GM18499 (cell line): ENCODE results near the gene ACVR1.

Source experiments
- ATAC-seq: cut with Tn5 transposase; IDR thresholded peaks from one replicate; pipeline ENCODE4 v1.9.1; 2021; ENCODE audit warnings: moderate number of reproducible peaks; ENCODE audit not compliant: insufficient read depth, unreplicated experiment

Gene ACVR1

GRCh38 chr2:157803476-157803875 lies 72.7 kb downstream of the ACVR1 start:
- ATAC-seq, result no peak

GRCh38 chr2:157800838-157801495 lies 75.2 kb downstream of the ACVR1 start:
- no peak for ATAC-seq

DNA sequence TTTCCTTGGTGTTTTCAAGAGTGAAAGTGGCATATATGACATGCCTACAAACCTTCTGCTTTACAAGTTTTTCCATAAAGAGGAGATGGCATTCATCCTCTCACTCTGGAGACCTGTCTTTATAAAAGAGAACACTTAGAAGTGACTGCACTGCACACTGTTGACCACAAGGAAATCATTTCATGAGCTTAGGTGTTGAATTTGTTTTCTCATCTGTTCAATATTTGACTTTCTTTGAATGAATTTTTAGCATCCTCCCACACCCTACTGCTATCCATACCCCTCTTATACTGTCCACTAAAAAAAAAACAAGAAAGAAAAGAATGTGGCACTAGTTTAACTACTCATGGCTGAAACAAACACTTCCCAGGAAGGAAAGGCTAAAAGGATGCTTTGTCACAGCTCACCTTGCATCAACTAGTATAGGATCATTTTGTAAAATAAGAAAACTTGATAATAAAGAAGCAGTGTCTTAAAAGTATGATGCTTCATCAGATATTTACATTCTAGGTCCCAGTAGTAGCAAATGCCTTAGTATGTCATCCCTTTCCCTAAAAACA lies 83.0 kb downstream of the ACVR1 start:
- no peak for ATAC-seq

DNA sequence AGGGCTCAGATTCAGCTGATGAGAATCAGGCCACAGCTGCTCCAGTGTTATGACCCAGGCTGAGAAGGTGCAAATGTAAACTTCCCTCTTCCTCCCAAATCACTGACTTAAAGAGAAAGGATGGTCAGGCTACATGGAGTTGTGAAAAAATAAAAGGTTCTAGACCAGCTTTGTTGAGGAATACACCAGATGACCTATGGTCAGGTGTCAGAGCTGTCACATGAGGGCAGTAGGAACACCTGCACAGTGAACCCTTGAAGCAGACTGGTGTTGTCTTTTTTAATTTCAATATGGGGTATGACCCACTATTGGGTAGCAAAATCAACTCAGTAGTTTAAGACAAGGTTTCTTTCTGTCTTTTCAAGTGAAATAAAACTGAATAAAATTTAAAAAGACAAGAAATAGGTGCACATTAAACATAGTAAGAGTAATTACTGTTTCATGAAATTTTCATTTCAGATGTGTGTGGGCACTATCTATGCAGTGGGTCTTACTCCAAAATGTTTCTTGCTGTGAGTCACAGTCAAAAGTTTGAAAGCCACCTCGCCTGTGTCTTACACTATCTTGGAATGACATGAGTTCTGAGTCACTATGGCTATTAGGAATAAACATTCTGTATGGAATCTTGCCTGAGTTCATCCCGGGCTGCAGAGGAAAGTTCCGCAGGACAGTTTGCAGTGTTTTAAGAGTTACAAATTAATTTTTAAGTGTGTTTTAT lies 83.6 kb downstream of the ACVR1 start:
- no peak for ATAC-seq

GRCh38 chr2:157790780-157791179 lies 85.3 kb downstream of the ACVR1 start:
- ATAC-seq, result no peak

DNA sequence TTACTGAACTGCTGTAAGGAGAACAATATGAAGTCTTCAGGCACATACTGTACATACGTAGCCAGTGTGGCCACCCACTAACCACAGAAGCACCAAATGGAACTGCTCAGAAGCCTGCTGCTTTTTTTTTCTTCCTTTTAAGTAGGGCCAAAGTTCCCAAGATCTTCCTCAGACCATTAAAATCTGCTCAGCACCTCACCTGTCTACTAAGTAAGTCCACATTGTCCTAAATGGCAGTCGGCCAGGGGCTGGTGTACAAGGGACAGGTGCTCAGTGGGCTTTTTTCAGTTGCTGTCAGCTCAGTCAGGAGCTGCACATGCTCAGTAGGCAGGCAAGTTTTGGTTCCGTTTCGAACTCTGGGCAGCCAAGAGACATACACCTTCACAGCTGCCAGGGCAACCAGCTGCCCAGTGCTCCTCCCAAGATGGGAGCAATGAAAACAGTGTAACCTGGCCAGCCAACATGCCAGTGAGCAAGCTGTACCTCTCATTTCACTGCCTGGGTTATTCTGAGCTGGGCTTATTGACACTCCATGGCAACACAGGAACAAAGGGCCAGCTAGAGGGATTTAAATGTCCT lies 86.1 kb downstream of the ACVR1 start:
- no peak for ATAC-seq

- ATAC-seq, result no peak
These were observed 86.9 kb downstream of the ACVR1 start for GRCh38 chr2:157789256-157789655.

- ATAC-seq, result no peak
These were observed 87.9 kb downstream of the ACVR1 start for GRCh38 chr2:157788201-157788600.

- no peak for ATAC-seq
These were observed 88.7 kb downstream of the ACVR1 start for GRCh38 chr2:157787364-157787938.

DNA sequence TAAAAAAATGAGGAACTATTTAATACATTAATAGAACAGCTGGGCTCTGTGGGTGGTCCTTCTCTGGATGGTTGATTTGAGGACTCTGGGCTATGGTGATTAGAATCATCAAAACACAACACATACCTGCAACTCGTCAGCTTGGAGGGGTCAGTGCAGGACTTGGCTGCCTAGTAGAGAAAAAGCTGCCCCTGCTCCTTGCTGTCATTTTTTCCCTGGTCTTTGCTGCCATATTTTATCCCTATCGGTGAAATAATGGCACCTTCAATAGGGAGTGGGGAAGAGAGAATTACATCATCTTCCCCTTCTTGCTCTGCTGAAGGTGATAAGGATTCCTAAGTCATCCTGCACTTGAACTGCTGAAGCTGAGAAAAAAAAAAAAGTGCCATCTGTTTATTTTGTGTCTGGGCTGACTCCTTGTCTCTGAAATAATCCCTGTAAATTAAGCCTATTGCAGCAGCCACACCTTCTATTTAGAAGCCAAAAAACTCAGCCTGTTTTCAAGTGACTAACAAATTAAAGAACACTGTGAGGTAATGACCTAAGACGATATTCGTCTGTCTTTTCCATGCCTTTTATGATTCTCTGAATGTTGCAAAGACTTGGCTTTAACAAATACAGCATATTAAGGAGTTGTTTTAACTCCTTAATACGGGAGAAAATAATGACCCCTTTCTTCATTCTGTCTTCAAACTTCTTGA lies 89.3 kb downstream of the ACVR1 start:
- no peak for ATAC-seq

DNA sequence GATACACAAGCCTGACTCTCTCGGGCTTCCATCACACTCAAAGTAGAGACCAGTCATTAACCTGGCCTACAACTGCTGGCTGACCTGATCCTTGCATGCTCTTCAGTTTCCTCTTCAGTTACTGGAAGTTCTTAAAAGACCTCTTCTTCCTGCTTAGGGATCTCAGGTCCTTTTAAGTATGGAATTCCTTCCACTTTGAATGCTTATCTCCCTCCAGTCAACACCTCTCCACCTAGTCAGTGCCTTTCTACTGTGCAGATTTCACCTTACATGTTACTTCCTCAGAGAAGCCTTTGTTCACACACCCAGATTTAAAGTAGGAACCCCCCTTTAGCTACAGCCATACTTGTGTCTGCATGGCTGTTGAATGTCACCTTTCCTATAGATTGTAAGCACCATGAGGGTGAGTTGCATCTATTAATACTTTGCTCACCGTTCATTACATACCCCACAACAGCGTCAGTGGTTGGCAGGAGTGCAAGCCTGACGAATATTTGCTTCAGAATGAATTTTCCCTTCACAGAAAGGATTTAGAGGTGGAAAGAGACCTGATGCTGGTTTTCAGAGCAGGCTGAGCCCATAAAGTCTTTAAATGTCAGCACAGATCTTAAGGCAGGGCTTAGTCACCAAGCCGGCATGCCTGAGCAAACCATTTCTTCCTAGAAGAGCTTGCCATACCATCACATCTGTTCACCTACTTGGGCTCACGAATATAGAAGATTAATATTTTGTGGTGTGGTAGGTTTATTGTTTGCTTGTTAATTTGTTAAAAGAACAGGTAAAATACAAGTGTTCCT lies 90.1 kb downstream of the ACVR1 start:
- no peak for ATAC-seq

- ATAC-seq, result no peak
These were observed 90.9 kb downstream of the ACVR1 start for GRCh38 chr2:157785200-157785599.

DNA sequence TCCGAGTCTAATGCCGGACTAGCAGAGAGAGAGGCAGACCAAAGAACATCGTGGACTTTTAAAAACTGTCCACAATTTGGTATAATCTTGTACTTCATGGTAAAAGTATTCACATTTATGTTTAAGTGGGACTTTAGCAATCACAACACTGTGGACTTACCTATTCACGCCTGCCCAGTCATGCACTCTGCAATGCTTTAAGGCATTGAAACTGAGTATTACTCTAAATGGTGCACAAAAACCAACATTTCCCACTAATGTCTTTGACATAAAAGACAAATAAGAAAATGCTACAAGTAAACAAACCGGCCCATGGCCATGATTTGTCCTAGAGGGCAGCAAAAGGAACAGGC lies 91.3 kb downstream of the ACVR1 start:
- no peak for ATAC-seq

DNA sequence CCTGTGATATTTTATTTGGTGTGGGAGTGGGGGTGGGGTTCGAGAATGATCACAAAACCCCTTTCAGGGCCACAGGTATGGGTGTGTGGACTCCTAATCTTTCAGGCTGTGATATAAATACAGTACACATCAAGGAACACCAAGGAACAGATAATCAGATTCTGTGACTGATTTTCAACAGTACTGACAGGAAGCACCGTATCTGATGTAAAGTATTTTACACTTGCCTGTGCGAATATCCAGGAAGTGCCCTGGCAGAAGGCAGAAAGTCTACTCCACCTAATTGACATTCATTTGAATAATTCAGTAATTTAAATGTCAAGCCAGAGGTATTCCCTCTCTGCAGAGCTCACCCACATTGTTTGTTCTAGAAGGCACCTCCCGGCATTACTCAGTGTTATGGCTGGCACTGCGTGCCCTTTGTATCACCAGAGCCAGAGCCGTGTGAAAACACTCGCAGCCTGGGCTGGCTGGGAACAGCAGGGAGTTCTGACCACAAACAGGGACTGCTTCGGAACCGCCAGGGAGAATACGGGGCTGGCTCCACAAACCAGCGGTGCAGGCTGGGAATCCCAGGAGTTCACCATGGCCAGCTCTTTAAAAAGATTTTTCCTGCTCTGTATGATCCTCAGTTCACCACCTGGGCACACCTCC lies 91.8 kb downstream of the ACVR1 start:
- ATAC-seq, result no peak

- ATAC-seq, result no peak
These were observed 92.9 kb downstream of the ACVR1 start for GRCh38 chr2:157783245-157783644.

- no peak for ATAC-seq
These were observed 93.9 kb downstream of the ACVR1 start for GRCh38 chr2:157782057-157782845.

- ATAC-seq, result no peak
These were observed 95.9 kb downstream of the ACVR1 start for GRCh38 chr2:157780211-157780610.

- ATAC-seq, result no peak
These were observed 96.3 kb downstream of the ACVR1 start for GRCh38 chr2:157779794-157780193.

- no peak for ATAC-seq
These were observed 98.7 kb downstream of the ACVR1 start for GRCh38 chr2:157777427-157777826.
